Testis (tissue), 3 donors: ENCODE data around the gene PYGB. TPM values are rescaled to one million over a fixed set of nuclear protein-coding genes. Genes with fewer than 3 reads are reported as not detected.

ENCODE experiments used
- DNase-seq: peaks from one replicate; pipeline ENCODE4 v3.0.0-alpha.2; 2019
- H3K27ac ChIP-seq, 2 donors: fragments of 200-600 bp; sonication (generic); one replicate each; pipeline ENCODE4 v1.5.1; 2019
- H3K27me3 ChIP-seq: fragments of 200-600 bp; sonication (generic); one replicate; pipeline ENCODE4 v1.5.1; 2019
- H3K36me3 ChIP-seq: fragments of 200-600 bp; sonication (generic); one replicate; pipeline ENCODE4 v1.5.1; 2017; ENCODE audit warnings: low read depth; ENCODE audit errors: missing control alignments
- H3K4me1 ChIP-seq: fragments of 200-600 bp; sonication (generic); one replicate; pipeline ENCODE4 v1.5.1; 2019
- H3K4me3 ChIP-seq, 2 donors: fragments of 200-600 bp; sonication (generic); one replicate each; pipeline ENCODE4 v1.5.1; 2017 to 2019
- H3K9me3 ChIP-seq: fragments of 200-600 bp; sonication (generic); one replicate; pipeline ENCODE4 v1.5.1; 2017
- POLR2A ChIP-seq: fragments of 450-650 bp; IDR thresholded peaks from one replicate; pipeline ENCODE4 v1.6.1; 2017; ENCODE audit warnings: antibody characterized with exemption, mild to moderate bottlenecking, moderate library complexity
- WGBS, 2 donors: methylation state at CpG; one replicate each; pipeline ENCODE4 v1.1.5; 2018; 5-methylcytosine and 5-hydroxymethylcytosine counted together
- intact Hi-C: fragments of 100-400 bp; cut with DNase I; formaldehyde crosslinking; loops from one replicate; pipeline ENCODE4 v1.15.1; 2023; ENCODE audit warnings: low total_unique reads
- polyA plus RNA-seq: library from polyadenylated mRNA; stranded (reverse); fragments of 350-450 nt; fragmentation: Illumina TruSeq; extraction: RNeasy Lipid Tissue Mini Kit (QIAGEN cat#74804); gene quantifications from one replicate; pipeline ENCODE4 v1.2.3, GENCODE V29; 2014; ENCODE audit warnings: low read depth, low replicate concordance; ENCODE audit not compliant: insufficient read depth
- small RNA-seq, 2 donors: library from RNA; depleted of rRNA; stranded (forward); fragments of <200 nt; gene quantifications; one replicate each; pipeline ENCODE3, GENCODE V24; 2016
- total RNA-seq, 2 donors: library from RNA; depleted of rRNA; stranded (reverse); fragments of >200 nt; gene quantifications; one replicate each; pipeline ENCODE4 v1.2.3, GENCODE V29; 2016
- TF ChIP-seq, protein P1 (sequence below), 3 experiments: fragments of 450-650 bp in 2 of 3; fragments of 200-600 bp in 1 of 3; sonication (generic) in 1 of 3; IDR thresholded peaks; one replicate each; pipeline ENCODE4 v1.5.1; 2016 to 2019; ENCODE audit warnings: antibody characterized with exemption in 3 of 3, mild to moderate bottlenecking in 2 of 3, moderate library complexity in 1 of 3

Gene PYGB
- total and polyA plus RNA-seq, 3 donors from 2014 or later = 50.8 to 91.5 (median 91.5) TPM

DNA sequence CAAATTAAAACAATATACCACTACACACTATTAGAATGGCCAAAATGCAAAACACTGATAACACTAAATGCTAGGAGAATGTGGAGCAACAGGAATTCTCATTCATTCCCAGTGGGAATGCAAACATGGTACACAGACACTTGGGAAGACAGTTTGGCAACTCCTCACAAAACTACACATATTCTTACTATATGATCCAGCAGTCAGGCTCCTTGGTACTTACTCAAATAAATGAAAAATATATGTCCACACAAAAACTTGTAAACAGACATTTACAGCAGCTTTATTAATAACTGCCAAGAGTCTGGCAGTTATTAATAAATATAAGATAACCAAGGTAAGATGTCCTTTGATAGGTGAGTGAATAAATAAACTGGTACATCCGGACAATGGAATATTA is 97.8 kb downstream of the PYGB start:
- TF ChIP-seq, protein P1, sequence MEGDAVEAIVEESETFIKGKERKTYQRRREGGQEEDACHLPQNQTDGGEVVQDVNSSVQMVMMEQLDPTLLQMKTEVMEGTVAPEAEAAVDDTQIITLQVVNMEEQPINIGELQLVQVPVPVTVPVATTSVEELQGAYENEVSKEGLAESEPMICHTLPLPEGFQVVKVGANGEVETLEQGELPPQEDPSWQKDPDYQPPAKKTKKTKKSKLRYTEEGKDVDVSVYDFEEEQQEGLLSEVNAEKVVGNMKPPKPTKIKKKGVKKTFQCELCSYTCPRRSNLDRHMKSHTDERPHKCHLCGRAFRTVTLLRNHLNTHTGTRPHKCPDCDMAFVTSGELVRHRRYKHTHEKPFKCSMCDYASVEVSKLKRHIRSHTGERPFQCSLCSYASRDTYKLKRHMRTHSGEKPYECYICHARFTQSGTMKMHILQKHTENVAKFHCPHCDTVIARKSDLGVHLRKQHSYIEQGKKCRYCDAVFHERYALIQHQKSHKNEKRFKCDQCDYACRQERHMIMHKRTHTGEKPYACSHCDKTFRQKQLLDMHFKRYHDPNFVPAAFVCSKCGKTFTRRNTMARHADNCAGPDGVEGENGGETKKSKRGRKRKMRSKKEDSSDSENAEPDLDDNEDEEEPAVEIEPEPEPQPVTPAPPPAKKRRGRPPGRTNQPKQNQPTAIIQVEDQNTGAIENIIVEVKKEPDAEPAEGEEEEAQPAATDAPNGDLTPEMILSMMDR (IDR thresholded peaks at IDR 0.05) = no peak
- no peak for TF ChIP-seq POLR2A
- intact Hi-C loops = no loop called here
- WGBS, 2 donors = 93 to 100% methylated on average over 1 of the region's 1 CpG

DNA sequence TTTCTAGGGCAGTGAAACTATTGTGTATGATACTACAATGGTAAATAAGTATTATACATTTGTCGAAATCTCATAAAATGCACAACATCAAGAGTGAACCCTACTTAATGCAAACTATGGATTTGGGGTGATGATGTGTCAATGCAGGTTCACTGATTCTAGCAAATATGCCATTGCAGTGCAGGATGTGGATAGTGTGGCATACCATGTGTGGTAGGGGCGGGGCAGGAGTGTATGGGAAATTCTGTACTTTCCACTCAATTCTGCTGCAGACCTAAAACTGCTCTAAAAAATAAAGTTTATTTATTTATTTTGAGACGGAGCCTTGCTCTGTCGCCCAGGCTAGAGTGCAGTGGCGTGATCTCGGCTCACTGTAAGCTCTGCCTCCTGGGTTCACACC is 98.5 kb downstream of the PYGB start:
- H3K36me3 ChIP-seq = no peaks in the 10 kb centered on the region
- H3K27ac ChIP-seq = no peak overlapping the region
- no peak for TF ChIP-seq POLR2A
- TF ChIP-seq, protein P1 (IDR thresholded peaks at IDR 0.05) = no peak
- 94 to 95% methylated on average over 6 of the region's 6 CpGs for WGBS, 2 donors
- no peak overlapping the region for H3K4me3 ChIP-seq
- intact Hi-C loops = no loop called here
- no peaks in the 10 kb centered on the region for H3K4me1 ChIP-seq
- DNase-seq = no peak
- no peaks in the 10 kb centered on the region for H3K9me3 ChIP-seq
- H3K27me3 ChIP-seq = no peaks in the 10 kb centered on the region

More for the DNA sequence above, 97.8 kb downstream of the PYGB start:
- Histone ChIP-seq H3K9me3 (no peaks in the 10 kb centered on the region), H3K4me3 (no peak overlapping the region), H3K27ac (no peak overlapping the region), H3K4me1 (no peaks in the 10 kb centered on the region), H3K27me3 (no peaks in the 10 kb centered on the region), H3K36me3 (no peaks in the 10 kb centered on the region)
- no peak for DNase-seq

Small RNA genes lying within 50 kb of the gene (small RNA-seq; reads per million reads assigned to genes)
- gene AL035252.4 = 0 to 0.09 reads per million in 2 donors
- gene AL121772.2 = 0 to 0.09 reads per million in 2 donors
- 0 reads per million in 2 donors for gene RF00019

Other genes with a start within 250 kb of the PYGB start
- 100 to 1,000 TPM; 162 to 184 TPM for gene ACSS1, start 189.9 kb upstream of the PYGB start, total RNA-seq
- gene ACSS1, start 189.9 kb upstream of the PYGB start, polyA plus RNA-seq = 61.5 TPM
- under 1 TPM; 0.16 to 0.37 TPM for gene VSX1, start 165.9 kb upstream of the PYGB start, total RNA-seq
- gene VSX1, start 165.9 kb upstream of the PYGB start, polyA plus RNA-seq = 0.38 TPM
- gene ENTPD6, start 52.4 kb upstream of the PYGB start, total RNA-seq = 100 to 1,000 TPM; 157 to 204 TPM
- gene ENTPD6, start 52.4 kb upstream of the PYGB start, polyA plus RNA-seq = 80.7 TPM
- 10 to 100 TPM; 47.5 to 51.5 TPM for gene ABHD12, start 142.8 kb downstream of the PYGB start, total RNA-seq
- 40.8 TPM for gene ABHD12, start 142.8 kb downstream of the PYGB start, polyA plus RNA-seq
- 10 to 100 TPM; 14.2 to 23.7 TPM for gene GINS1, start 159.6 kb downstream of the PYGB start, total RNA-seq
- gene GINS1, start 159.6 kb downstream of the PYGB start, polyA plus RNA-seq = 19.9 TPM